Measurements from ENCODE around the gene CADM4.

Gene CADM4

DNA sequence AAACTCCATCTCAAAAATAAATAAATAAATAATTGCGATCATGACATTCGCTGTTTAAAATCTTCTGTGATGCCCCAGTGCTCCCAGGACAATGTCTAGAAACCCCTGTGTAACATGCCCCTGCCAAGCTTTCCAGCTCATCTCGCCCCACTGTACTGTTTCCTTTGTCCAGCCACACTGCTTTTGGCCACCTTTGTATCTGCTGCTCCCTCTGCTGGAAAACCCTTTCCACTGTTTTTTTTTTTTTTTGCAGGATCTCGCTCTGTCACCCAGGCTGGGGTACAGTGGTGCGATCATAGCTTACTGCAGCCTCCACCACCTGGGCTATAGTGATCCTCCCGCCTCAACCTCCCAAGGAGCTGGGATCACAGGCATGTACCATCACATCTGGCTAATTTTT is 22.8 kb upstream of the CADM4 start:
- H3K4me3 ChIP-seq (ENCODE audit: low read length in 2 of 2), result no peak overlapping the region
- peaks cover 2% of the 10 kb centered on the region for H3K79me1 ChIP-seq (ENCODE audit: low read depth, low read length)
- H3K9me3 ChIP-seq (replicated peaks in 1 of 2; ENCODE audit: control insufficient read depth in 2 of 2, insufficient read depth in 1 of 2, low read depth in 1 of 2, low read length in 2 of 2), result peaks cover 2 to 5% of the 10 kb centered on the region in 2 donors
- H2BK5ac ChIP-seq (ENCODE audit: low read length), result no peak overlapping the region
- H3K4me2 ChIP-seq (ENCODE audit: insufficient read depth, low read length, poor library complexity, severe bottlenecking), result no peak overlapping the region
- no CpG with 5 or more reads among the region's 6 CpGs for WGBS, 2 donors (ENCODE audit: extremely low coverage in 2 of 2, insufficient read length in 2 of 2, insufficient replicate concordance in 1 of 2)
- no peak overlapping the region for H3K14ac ChIP-seq (ENCODE audit: low read length)
- no peak overlapping the region for H4K91ac ChIP-seq (ENCODE audit: low read depth, low read length, poor library complexity)
- H3K4ac ChIP-seq (ENCODE audit: low read length), result no peak overlapping the region
- no peak overlapping the region for H3K9ac ChIP-seq (ENCODE audit: low read depth, low read length, poor library complexity)
- no peak overlapping the region for H3K18ac ChIP-seq (ENCODE audit: low read length)
- DNase-seq (ENCODE audit: low spot score), result no peak
- H2BK15ac ChIP-seq (ENCODE audit: low read length), result no peak overlapping the region
- no peak overlapping the region for H3K27ac ChIP-seq (replicated peaks; ENCODE audit: low read length)
- no peak overlapping the region for H3K23ac ChIP-seq (ENCODE audit: low read depth, low read length, poor library complexity)
- H3K36me3 ChIP-seq (replicated peaks in 1 of 2; ENCODE audit: control insufficient read depth in 2 of 2, insufficient read depth in 2 of 2, low read length in 2 of 2), result peaks cover 4 to 8% of the 10 kb centered on the region in 2 donors
- peaks cover 0 to 4% of the 10 kb centered on the region in 2 donors for H3K4me1 ChIP-seq (ENCODE audit: control insufficient read depth in 2 of 2, insufficient read depth in 1 of 2, low read depth in 1 of 2, low read length in 2 of 2)
- no peak overlapping the region for H4K8ac ChIP-seq (ENCODE audit: low read depth, low read length)
- no peaks in the 10 kb centered on the region for H3K27me3 ChIP-seq (ENCODE audit: control insufficient read depth in 3 of 3, insufficient read depth in 3 of 3, low read depth in 1 of 3, low read length in 3 of 3)
- H2AK5ac ChIP-seq (ENCODE audit: low read depth, low read length), result no peak overlapping the region
- no peak overlapping the region for H2BK12ac ChIP-seq (ENCODE audit: low read length)
- no peak overlapping the region for H2AFZ ChIP-seq (ENCODE audit: low read length)
- no peak overlapping the region for H2BK120ac ChIP-seq (ENCODE audit: low read depth, low read length)

DNA sequence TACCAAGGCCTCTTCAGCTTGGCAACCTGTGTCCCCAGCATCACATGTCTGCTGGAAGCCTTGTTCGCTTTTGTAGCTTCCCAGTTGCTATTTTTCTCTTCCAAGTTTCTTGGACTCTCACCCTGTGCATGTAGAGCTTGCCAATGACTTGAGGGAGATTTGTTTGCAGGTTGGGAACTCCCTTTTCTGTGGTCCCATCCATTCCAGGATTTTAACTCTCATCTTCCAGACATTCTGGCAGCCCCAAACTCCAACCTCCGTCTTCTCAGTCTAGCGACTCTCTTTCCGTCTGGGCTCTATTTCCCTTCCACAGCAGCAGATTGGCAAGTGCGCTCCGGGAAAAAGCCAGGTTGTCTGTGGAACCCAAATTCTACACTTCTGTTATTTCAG is 21.3 kb upstream of the CADM4 start:
- H3K14ac ChIP-seq (ENCODE audit: low read length), result no peak overlapping the region
- no peak overlapping the region for H3K4ac ChIP-seq (ENCODE audit: low read length)
- no peaks in the 10 kb centered on the region for H3K4me1 ChIP-seq (ENCODE audit: control insufficient read depth in 2 of 2, insufficient read depth in 1 of 2, low read depth in 1 of 2, low read length in 2 of 2)
- H4K91ac ChIP-seq (ENCODE audit: low read depth, low read length, poor library complexity), result no peak overlapping the region
- no peak overlapping the region for H2BK12ac ChIP-seq (ENCODE audit: low read length)
- H3K18ac ChIP-seq (ENCODE audit: low read length), result no peak overlapping the region
- no peak overlapping the region for H2BK5ac ChIP-seq (ENCODE audit: low read length)
- H3K27me3 ChIP-seq (ENCODE audit: control insufficient read depth in 3 of 3, insufficient read depth in 3 of 3, low read depth in 1 of 3, low read length in 3 of 3), result no peaks in the 10 kb centered on the region
- no peak overlapping the region for H3K4me3 ChIP-seq (ENCODE audit: low read length in 2 of 2)
- H4K8ac ChIP-seq (ENCODE audit: low read depth, low read length), result no peak overlapping the region
- H2BK120ac ChIP-seq (ENCODE audit: low read depth, low read length), result no peak overlapping the region
- H2AK5ac ChIP-seq (ENCODE audit: low read depth, low read length), result no peak overlapping the region
- no peak overlapping the region for H3K23ac ChIP-seq (ENCODE audit: low read depth, low read length, poor library complexity)
- H3K36me3 ChIP-seq (replicated peaks in 1 of 2; ENCODE audit: control insufficient read depth in 2 of 2, insufficient read depth in 2 of 2, low read length in 2 of 2), result peaks cover 6 to 12% of the 10 kb centered on the region in 2 donors
- no peak overlapping the region for H3K9ac ChIP-seq (ENCODE audit: low read depth, low read length, poor library complexity)
- no peak overlapping the region for H2AFZ ChIP-seq (ENCODE audit: low read length)
- no peak overlapping the region for H2BK15ac ChIP-seq (ENCODE audit: low read length)
- peaks cover 3 to 5% of the 10 kb centered on the region in 2 donors for H3K9me3 ChIP-seq (replicated peaks in 1 of 2; ENCODE audit: control insufficient read depth in 2 of 2, insufficient read depth in 1 of 2, low read depth in 1 of 2, low read length in 2 of 2)
- DNase-seq (ENCODE audit: low spot score), result no peak
- no peak overlapping the region for H3K27ac ChIP-seq (replicated peaks; ENCODE audit: low read length)
- WGBS, 2 donors (ENCODE audit: extremely low coverage in 2 of 2, insufficient read length in 2 of 2, insufficient replicate concordance in 1 of 2), result no CpG with 5 or more reads among the region's 6 CpGs
- no peaks in the 10 kb centered on the region for H3K79me1 ChIP-seq (ENCODE audit: low read depth, low read length)
- H3K4me2 ChIP-seq (ENCODE audit: insufficient read depth, low read length, poor library complexity, severe bottlenecking), result no peak overlapping the region

DNA sequence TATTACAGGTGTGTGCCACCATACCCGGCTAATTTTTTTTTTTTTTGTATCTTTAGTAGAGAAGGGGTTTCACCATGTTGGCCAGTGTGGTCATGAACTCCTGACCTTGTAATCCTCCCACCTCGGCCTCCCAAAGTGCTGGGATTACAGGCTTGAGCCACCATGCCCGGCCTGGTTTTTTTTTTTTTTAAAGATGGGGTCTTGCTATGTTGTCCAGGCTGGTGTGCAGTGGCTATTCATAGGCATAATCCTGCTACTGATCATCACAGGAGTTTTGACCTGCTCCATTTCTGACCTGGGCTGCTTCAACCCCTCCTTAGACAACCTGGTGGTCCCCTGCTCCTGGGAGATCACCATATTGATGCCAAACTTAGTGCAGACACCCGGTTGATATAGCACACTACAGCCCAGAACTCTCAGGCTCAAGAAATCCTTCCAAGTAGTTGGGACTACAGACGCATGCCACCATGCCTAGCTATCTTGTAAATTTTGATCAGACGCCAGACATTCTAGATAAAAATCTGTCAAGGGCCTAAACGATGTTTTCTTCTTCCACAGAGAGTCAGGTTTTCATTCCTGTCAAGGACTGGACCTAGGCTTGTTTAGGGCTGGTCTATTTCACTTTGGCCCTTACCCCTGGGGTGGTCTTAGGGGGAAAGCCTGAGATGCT is 20.8 kb upstream of the CADM4 start:
- H3K79me1 ChIP-seq (ENCODE audit: low read depth, low read length), result no peaks in the 10 kb centered on the region
- peaks cover 6 to 13% of the 10 kb centered on the region in 2 donors for H3K36me3 ChIP-seq (replicated peaks in 1 of 2; ENCODE audit: control insufficient read depth in 2 of 2, insufficient read depth in 2 of 2, low read length in 2 of 2)
- no CpG with 5 or more reads among the region's 7 CpGs for WGBS, 2 donors (ENCODE audit: extremely low coverage in 2 of 2, insufficient read length in 2 of 2, insufficient replicate concordance in 1 of 2)
- H2BK12ac ChIP-seq (ENCODE audit: low read length), result no peak overlapping the region
- DNase-seq (ENCODE audit: low spot score), result no peak
- no peak overlapping the region for H3K9ac ChIP-seq (ENCODE audit: low read depth, low read length, poor library complexity)
- H2BK5ac ChIP-seq (ENCODE audit: low read length), result no peak overlapping the region
- no peak overlapping the region for H3K14ac ChIP-seq (ENCODE audit: low read length)
- no peak overlapping the region for H3K4me2 ChIP-seq (ENCODE audit: insufficient read depth, low read length, poor library complexity, severe bottlenecking)
- no peak overlapping the region for H2AK5ac ChIP-seq (ENCODE audit: low read depth, low read length)
- no peak overlapping the region for H3K27ac ChIP-seq (replicated peaks; ENCODE audit: low read length)
- no peak overlapping the region for H3K4ac ChIP-seq (ENCODE audit: low read length)
- no peak overlapping the region for H4K8ac ChIP-seq (ENCODE audit: low read depth, low read length)
- no peak overlapping the region for H3K18ac ChIP-seq (ENCODE audit: low read length)
- no peak overlapping the region for H2BK15ac ChIP-seq (ENCODE audit: low read length)
- no peaks in the 10 kb centered on the region for H3K4me1 ChIP-seq (ENCODE audit: control insufficient read depth in 2 of 2, insufficient read depth in 1 of 2, low read depth in 1 of 2, low read length in 2 of 2)
- peaks cover 3 to 5% of the 10 kb centered on the region in 2 donors for H3K9me3 ChIP-seq (replicated peaks in 1 of 2; ENCODE audit: control insufficient read depth in 2 of 2, insufficient read depth in 1 of 2, low read depth in 1 of 2, low read length in 2 of 2)
- no peak overlapping the region for H2BK120ac ChIP-seq (ENCODE audit: low read depth, low read length)
- H3K4me3 ChIP-seq (ENCODE audit: low read length in 2 of 2), result no peak overlapping the region
- H3K23ac ChIP-seq (ENCODE audit: low read depth, low read length, poor library complexity), result no peak overlapping the region
- H2AFZ ChIP-seq (ENCODE audit: low read length), result no peak overlapping the region
- H4K91ac ChIP-seq (ENCODE audit: low read depth, low read length, poor library complexity), result no peak overlapping the region
- no peaks in the 10 kb centered on the region for H3K27me3 ChIP-seq (ENCODE audit: control insufficient read depth in 3 of 3, insufficient read depth in 3 of 3, low read depth in 1 of 3, low read length in 3 of 3)

DNA sequence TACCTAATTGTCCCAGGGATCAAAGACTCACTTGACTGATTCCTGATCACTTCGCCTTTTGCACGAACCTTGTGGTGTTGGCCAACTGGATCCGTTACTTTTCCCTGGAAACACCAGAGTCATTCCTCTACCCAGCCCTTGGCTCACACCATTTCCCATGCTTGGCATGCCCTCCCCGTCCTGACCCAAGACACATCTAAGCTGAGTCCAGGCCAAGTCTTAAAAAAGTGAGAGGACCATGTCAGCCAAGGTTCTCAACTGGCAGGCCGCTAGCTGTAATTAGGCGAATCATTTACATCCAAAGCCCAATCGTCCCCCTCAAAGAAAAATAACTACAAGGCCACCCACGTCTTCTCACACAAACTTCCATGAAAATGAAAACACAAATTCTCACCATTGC is 18.8 kb upstream of the CADM4 start:
- H3K23ac ChIP-seq (ENCODE audit: low read depth, low read length, poor library complexity), result no peak overlapping the region
- H2BK12ac ChIP-seq (ENCODE audit: low read length), result no peak overlapping the region
- H4K91ac ChIP-seq (ENCODE audit: low read depth, low read length, poor library complexity), result no peak overlapping the region
- H2BK5ac ChIP-seq (ENCODE audit: low read length), result no peak overlapping the region
- no peak overlapping the region for H3K27ac ChIP-seq (replicated peaks; ENCODE audit: low read length)
- H3K4me2 ChIP-seq (ENCODE audit: insufficient read depth, low read length, poor library complexity, severe bottlenecking), result no peak overlapping the region
- no CpG with 5 or more reads among the region's 8 CpGs for WGBS, 2 donors (ENCODE audit: extremely low coverage in 2 of 2, insufficient read length in 2 of 2, insufficient replicate concordance in 1 of 2)
- no peak overlapping the region for H3K4ac ChIP-seq (ENCODE audit: low read length)
- peaks cover 3 to 5% of the 10 kb centered on the region in 2 donors for H3K9me3 ChIP-seq (replicated peaks in 1 of 2; ENCODE audit: control insufficient read depth in 2 of 2, insufficient read depth in 1 of 2, low read depth in 1 of 2, low read length in 2 of 2)
- no peak overlapping the region for H3K14ac ChIP-seq (ENCODE audit: low read length)
- H2AFZ ChIP-seq (ENCODE audit: low read length), result no peak overlapping the region
- no peak overlapping the region for H3K4me3 ChIP-seq (ENCODE audit: low read length in 2 of 2)
- H2BK15ac ChIP-seq (ENCODE audit: low read length), result no peak overlapping the region
- H3K9ac ChIP-seq (ENCODE audit: low read depth, low read length, poor library complexity), result no peak overlapping the region
- no peaks in the 10 kb centered on the region for H3K4me1 ChIP-seq (ENCODE audit: control insufficient read depth in 2 of 2, insufficient read depth in 1 of 2, low read depth in 1 of 2, low read length in 2 of 2)
- peaks cover 13 to 18% of the 10 kb centered on the region in 2 donors for H3K36me3 ChIP-seq (replicated peaks in 1 of 2; ENCODE audit: control insufficient read depth in 2 of 2, insufficient read depth in 2 of 2, low read length in 2 of 2)
- no peaks in the 10 kb centered on the region for H3K27me3 ChIP-seq (ENCODE audit: control insufficient read depth in 3 of 3, insufficient read depth in 3 of 3, low read depth in 1 of 3, low read length in 3 of 3)
- no peak overlapping the region for H2BK120ac ChIP-seq (ENCODE audit: low read depth, low read length)
- DNase-seq (ENCODE audit: low spot score), result no peak
- H3K18ac ChIP-seq (ENCODE audit: low read length), result no peak overlapping the region
- no peaks in the 10 kb centered on the region for H3K79me1 ChIP-seq (ENCODE audit: low read depth, low read length)
- no peak overlapping the region for H4K8ac ChIP-seq (ENCODE audit: low read depth, low read length)
- no peak overlapping the region for H2AK5ac ChIP-seq (ENCODE audit: low read depth, low read length)

Data from neuronal stem cell (in vitro differentiated cells).